WERI-Rb-1 (cell line): ENCODE measurements around the gene PSMB7.

ENCODE experiments used
- DNase-seq: peaks from one replicate; pipeline ENCODE4 v3.0.0-alpha.2; 2020
- H3K27ac ChIP-seq: fragments of 250-450 bp; sonication (Bioruptor Pico); 2 replicates; pipeline ENCODE4 v1.5.1; 2020; ENCODE audit warnings: mild to moderate bottlenecking, moderate library complexity
- H3K27me3 ChIP-seq: fragments of 250-450 bp; sonication (Bioruptor Pico); 2 replicates; pipeline ENCODE4 v1.5.1; 2021; ENCODE audit warnings: mild to moderate bottlenecking, low read depth, moderate library complexity; ENCODE audit not compliant: insufficient read depth, severe bottlenecking
- H3K36me3 ChIP-seq: fragments of 250-450 bp; sonication (Bioruptor Pico); 2 replicates; pipeline ENCODE4 v1.5.1; 2020; ENCODE audit warnings: mild to moderate bottlenecking, moderate library complexity
- H3K4me3 ChIP-seq: 2 replicates; pipeline ENCODE4 v1.5.1; 2011; ENCODE audit warnings: low read depth, mild to moderate bottlenecking, control low read depth, low read length
- H3K9me3 ChIP-seq: fragments of 250-450 bp; sonication (Bioruptor Pico); 2 replicates; pipeline ENCODE4 v1.5.1; 2021; ENCODE audit warnings: mild to moderate bottlenecking, moderate library complexity; ENCODE audit not compliant: severe bottlenecking
- TF ChIP-seq, protein P1 (sequence below): IDR thresholded peaks from 2 replicates; pipeline ENCODE4 v1.5.1; 2011; ENCODE audit warnings: low read depth, mild to moderate bottlenecking, control low read depth, inconsistent platforms, low read length

Gene PSMB7

DNA sequence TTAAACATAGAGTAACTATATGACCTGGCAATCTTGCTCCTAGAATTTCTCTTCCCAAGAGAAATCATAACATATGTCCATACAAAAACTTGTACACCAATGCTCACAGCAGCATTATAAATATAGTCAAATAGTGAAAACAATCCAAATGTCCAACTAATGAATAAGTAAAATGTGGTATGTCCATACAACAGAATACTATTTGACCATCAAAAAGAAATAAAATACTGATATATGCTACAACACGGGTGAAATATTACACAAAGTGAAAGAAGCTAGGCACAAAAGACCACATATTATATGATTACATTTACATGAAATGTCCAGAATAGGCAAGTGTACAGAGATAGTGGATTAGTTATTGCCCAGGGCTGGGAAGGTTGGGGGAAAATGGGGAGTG, 41.4 kb downstream of the PSMB7 start:
- Histone ChIP-seq H3K27ac (no peak overlapping the region), H3K27me3 (no peaks in the 10 kb centered on the region), H3K36me3 (peaks cover 24% of the 10 kb centered on the region), H3K9me3 (peaks cover 6% of the 10 kb centered on the region), H3K4me3 (no peak overlapping the region)
- TF ChIP-seq, protein P1, sequence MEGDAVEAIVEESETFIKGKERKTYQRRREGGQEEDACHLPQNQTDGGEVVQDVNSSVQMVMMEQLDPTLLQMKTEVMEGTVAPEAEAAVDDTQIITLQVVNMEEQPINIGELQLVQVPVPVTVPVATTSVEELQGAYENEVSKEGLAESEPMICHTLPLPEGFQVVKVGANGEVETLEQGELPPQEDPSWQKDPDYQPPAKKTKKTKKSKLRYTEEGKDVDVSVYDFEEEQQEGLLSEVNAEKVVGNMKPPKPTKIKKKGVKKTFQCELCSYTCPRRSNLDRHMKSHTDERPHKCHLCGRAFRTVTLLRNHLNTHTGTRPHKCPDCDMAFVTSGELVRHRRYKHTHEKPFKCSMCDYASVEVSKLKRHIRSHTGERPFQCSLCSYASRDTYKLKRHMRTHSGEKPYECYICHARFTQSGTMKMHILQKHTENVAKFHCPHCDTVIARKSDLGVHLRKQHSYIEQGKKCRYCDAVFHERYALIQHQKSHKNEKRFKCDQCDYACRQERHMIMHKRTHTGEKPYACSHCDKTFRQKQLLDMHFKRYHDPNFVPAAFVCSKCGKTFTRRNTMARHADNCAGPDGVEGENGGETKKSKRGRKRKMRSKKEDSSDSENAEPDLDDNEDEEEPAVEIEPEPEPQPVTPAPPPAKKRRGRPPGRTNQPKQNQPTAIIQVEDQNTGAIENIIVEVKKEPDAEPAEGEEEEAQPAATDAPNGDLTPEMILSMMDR = no peak
- no peak for DNase-seq

DNA sequence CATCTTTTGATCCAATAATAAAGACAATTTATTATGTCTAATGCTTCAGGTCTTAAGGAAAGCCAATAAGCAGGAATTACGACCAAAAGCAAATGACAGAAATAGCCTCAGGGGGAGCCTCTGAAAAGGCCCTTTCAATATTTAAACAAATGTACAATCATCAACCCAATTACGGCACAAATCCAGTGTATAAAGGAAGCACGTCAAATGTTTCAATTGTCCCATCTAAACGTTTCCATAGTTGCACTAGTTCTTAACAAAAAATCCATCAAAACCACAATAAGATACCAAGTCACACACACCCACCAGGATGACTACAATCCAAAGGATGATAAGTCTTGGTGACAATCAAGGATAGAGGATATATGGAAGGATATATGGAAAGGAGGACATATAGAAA, 41.9 kb downstream of the PSMB7 start:
- Histone ChIP-seq H3K4me3 (no peak overlapping the region), H3K27ac (no peak overlapping the region), H3K9me3 (peaks cover 6% of the 10 kb centered on the region), H3K36me3 (peaks cover 23% of the 10 kb centered on the region), H3K27me3 (no peaks in the 10 kb centered on the region)
- TF ChIP-seq, protein P1 = no peak
- no peak for DNase-seq

DNA sequence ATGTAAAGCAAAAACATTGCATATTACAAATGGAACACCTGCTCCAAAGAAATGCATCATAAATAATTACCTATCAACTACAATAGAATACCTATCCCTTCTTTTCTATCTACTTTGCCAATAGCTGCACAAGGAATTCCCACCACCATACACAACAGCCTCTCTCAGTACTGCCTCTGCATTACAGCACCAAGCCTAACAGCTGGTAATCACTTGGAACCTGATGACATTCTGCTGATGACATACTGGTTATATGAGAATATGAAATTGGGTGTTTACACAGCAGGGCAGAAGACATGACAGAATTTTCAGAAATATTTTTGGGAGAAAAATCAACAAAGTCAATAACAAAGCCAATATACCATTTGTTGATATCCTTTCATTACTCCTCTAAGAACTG, 43.2 kb downstream of the PSMB7 start:
- Histone ChIP-seq H3K4me3 (no peak overlapping the region), H3K9me3 (peaks cover 6% of the 10 kb centered on the region), H3K27ac (no peak overlapping the region), H3K27me3 (no peaks in the 10 kb centered on the region), H3K36me3 (peaks cover 21% of the 10 kb centered on the region)
- DNase-seq = no peak
- TF ChIP-seq, protein P1 = no peak

DNA sequence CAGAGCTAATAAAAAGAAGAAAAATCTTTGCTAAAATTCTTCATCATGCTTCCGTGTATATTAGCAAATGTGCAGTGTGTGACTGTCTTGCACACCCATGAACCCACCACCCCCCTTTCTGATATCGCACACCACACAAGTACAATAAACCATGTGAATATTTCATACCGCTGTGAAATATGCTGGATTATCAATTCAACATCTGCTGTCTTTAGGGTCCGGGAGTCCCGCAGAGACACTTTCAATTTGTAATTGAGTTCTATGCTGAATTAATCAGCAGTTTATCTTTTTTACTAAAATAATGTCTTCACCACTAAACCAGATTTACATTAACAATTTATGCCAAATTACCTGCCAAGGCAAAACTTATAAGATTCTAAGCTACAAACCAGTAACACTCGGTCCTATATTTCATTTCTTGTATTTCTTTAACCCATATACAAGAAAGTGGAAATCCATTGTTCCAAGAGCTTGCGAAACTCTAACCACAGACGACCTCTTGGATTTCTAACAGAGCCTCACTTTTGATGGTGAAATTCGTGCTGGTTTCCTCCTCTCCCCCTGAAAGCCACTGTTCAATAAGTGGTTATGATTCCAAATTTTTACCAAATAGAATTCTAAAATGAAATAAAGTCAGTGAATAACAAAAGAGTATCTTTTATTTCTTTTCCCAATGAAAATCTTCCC, 44.2 kb downstream of the PSMB7 start:
- H3K27ac ChIP-seq = no peak overlapping the region
- H3K36me3 ChIP-seq = peaks cover 26% of the 10 kb centered on the region
- TF ChIP-seq, protein P1 = no peak
- peaks cover 6% of the 10 kb centered on the region for H3K9me3 ChIP-seq
- H3K27me3 ChIP-seq = no peaks in the 10 kb centered on the region
- no peak overlapping the region for H3K4me3 ChIP-seq
- DNase-seq = no peak

DNA sequence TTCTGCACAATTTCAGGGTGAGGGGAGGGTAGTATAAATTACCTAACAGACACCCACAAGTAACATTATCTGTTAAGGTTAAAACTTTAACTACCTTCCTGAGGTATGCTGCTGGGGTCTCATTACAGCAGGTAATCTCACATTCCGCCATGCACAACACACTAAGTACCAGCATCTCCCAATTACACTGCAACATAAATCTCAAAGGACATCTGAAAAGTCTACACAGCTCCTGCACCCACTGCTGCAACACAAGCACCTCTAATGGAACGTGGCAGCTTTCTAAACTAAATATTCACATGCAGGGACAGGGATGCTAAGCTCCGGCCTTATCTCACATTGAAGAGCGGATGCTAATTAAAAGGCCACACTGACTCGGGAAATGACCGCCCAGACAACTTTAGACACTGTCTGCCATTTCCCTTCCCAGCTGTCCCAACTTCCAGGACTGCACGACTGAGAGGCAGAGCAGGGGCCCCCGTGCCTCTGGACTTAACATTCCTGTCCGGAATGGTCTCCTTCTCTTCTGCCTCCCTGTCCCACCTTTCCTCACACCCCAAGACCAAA, 45.9 kb downstream of the PSMB7 start:
- Histone ChIP-seq H3K27me3 (no peaks in the 10 kb centered on the region), H3K9me3 (peaks cover 4% of the 10 kb centered on the region), H3K4me3 (no peak overlapping the region), H3K36me3 (peaks cover 12% of the 10 kb centered on the region), H3K27ac (no peak overlapping the region)
- no peak for DNase-seq
- TF ChIP-seq, protein P1 = no peak

DNA sequence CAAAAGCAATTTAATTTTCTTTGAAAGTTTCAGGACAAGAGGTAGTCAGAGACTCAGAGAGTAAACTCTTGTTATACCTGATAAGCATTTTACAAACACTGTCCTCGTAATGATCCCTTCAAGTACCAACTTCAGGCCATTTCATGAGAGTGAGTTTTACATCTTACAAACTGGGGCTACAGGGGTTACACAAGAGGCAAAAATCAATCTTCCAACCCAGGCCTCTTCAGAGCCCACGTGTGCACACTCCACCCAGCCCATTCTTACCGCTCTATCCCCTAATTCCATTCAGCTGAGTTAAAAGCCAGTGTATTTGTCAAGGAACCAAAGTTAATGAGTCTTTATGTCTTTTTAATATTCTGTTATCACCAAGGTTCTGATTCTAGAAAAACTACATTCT, 46.5 kb downstream of the PSMB7 start:
- no peak for DNase-seq
- H3K27me3 ChIP-seq = no peaks in the 10 kb centered on the region
- H3K9me3 ChIP-seq = no peaks in the 10 kb centered on the region
- peaks cover 6% of the 10 kb centered on the region for H3K36me3 ChIP-seq
- no peak overlapping the region for H3K4me3 ChIP-seq
- no peak overlapping the region for H3K27ac ChIP-seq
- TF ChIP-seq, protein P1 = no peak
